Hepatocyte (in vitro differentiated cells): ENCODE data around the gene STAC3. TPM values are rescaled to one million over a fixed set of nuclear protein-coding genes. Genes with fewer than 3 reads are reported as not detected.

Experiments
- DNase-seq: peaks from one replicate; pipeline ENCODE4 v3.0.0-alpha.2; 2016; ENCODE audit warnings: low spot score
- H2AFZ ChIP-seq: fragments of 200-600 bp; sonication (generic); 2 replicates; pipeline ENCODE4 v1.6.0; 2016; ENCODE audit warnings: antibody characterized with exemption, mild to moderate bottlenecking
- H3K27ac ChIP-seq: fragments of 200-600 bp; sonication (generic); 2 replicates; pipeline ENCODE4 v1.5.1; 2016; ENCODE audit warnings: mild to moderate bottlenecking
- H3K27me3 ChIP-seq: fragments of 200-600 bp; sonication (generic); 2 replicates; pipeline ENCODE4 v1.6.1; 2016
- H3K36me3 ChIP-seq: fragments of 200-600 bp; sonication (generic); replicated peaks from 2 replicates; pipeline ENCODE4 v1.5.1; 2016; ENCODE audit warnings: low read depth; ENCODE audit not compliant: insufficient read depth
- H3K4me1 ChIP-seq: fragments of 200-600 bp; sonication (generic); 2 replicates; pipeline ENCODE4 v1.5.1; 2016; ENCODE audit warnings: mild to moderate bottlenecking, moderate library complexity; ENCODE audit not compliant: insufficient read depth
- H3K4me2 ChIP-seq: fragments of 200-600 bp; sonication (generic); 2 replicates; pipeline ENCODE4 v1.6.0; 2016
- H3K4me3 ChIP-seq: fragments of 200-600 bp; sonication (generic); 2 replicates; pipeline ENCODE4 v1.5.1; 2016; ENCODE audit warnings: mild to moderate bottlenecking
- H3K79me2 ChIP-seq: fragments of 200-600 bp; sonication (generic); 2 replicates; pipeline ENCODE4 v1.6.0; 2017; ENCODE audit warnings: mild to moderate bottlenecking
- H3K9me2 ChIP-seq: fragments of 200-600 bp; sonication (generic); replicated peaks from 2 replicates; pipeline ENCODE4 v1.6.0; 2017; ENCODE audit warnings: mild to moderate bottlenecking; ENCODE audit not compliant: insufficient read depth
- H3K9me3 ChIP-seq: fragments of 200-600 bp; sonication (generic); 2 replicates; pipeline ENCODE4 v1.5.1; 2016; ENCODE audit warnings: low read depth, mild to moderate bottlenecking
- H4K20me1 ChIP-seq: fragments of 200-600 bp; sonication (generic); 2 replicates; pipeline ENCODE4 v1.6.0; 2016; ENCODE audit warnings: mild to moderate bottlenecking; ENCODE audit not compliant: insufficient read depth, poor library complexity, severe bottlenecking
- EZH2 ChIP-seq: fragments of 200-600 bp; sonication (generic); IDR thresholded peaks from 2 replicates; pipeline ENCODE4 v1.6.1; 2016; ENCODE audit warnings: antibody characterized with exemption, mild to moderate bottlenecking, borderline replicate concordance
- EZH2phosphoT487 ChIP-seq: fragments of 200-600 bp; sonication (generic); IDR thresholded peaks from one replicate; pipeline ENCODE4 v1.6.1; 2018; ENCODE audit warnings: antibody characterized with exemption, mild to moderate bottlenecking, low read depth, moderate library complexity; ENCODE audit not compliant: unreplicated experiment, severe bottlenecking
- WGBS: methylation state at CpG from one replicate; pipeline ENCODE4 v1.1.6; 2016; ENCODE audit warnings: low lambda C conversion rate; ENCODE audit errors: missing lambda C conversion rate; 5-methylcytosine and 5-hydroxymethylcytosine counted together
- polyA plus RNA-seq: library from polyadenylated mRNA; unstranded; fragments of >200 nt; fragmentation: Nextera tagmentation; extraction: Ambion mirVana; gene quantifications from 2 replicates; pipeline ENCODE4 v1.2.1, GENCODE V29; 2016
- total RNA-seq: library from RNA; depleted of rRNA; stranded (reverse); fragments of >200 nt; gene quantifications from 2 replicates; pipeline ENCODE4 v1.2.3, GENCODE V29; 2014
- TF ChIP-seq, protein P1 (sequence below): fragments of 200-600 bp; sonication (generic); IDR thresholded peaks from 2 replicates; pipeline ENCODE4 v1.5.1; 2016; ENCODE audit warnings: antibody characterized with exemption, mild to moderate bottlenecking; ENCODE audit not compliant: poor library complexity

The STAC3 gene
- total and polyA plus RNA-seq, 2 experiments from 2014 or later: 0.23 to 0.83 TPM

DNA sequence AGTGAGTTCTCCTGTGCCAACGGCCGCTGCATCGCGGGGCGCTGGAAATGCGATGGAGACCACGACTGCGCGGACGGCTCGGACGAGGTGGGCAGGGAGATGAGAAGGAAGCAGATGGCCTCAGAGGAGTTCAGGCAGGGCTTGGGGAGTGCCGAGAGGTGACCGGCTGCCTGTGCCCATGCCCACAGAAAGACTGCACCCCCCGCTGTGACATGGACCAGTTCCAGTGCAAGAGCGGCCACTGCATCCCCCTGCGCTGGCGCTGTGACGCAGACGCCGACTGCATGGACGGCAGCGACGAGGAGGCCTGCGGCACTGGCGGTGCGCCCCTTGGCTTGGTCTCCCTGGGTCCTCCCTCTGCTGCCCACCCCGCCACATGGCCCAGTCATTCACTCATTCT is 47.8 kb downstream of the STAC3 start:
- no peak for DNase-seq
- Histone ChIP-seq H3K9me2 (no peaks in the 10 kb centered on the region), H3K4me3 (no peak overlapping the region), H3K9me3 (no peaks in the 10 kb centered on the region), H3K4me1 (no peaks in the 10 kb centered on the region), H3K4me2 (no peak overlapping the region), H3K27ac (no peak overlapping the region), H4K20me1 (no peaks in the 10 kb centered on the region), H3K79me2 (no peaks in the 10 kb centered on the region), H2AFZ (no peak overlapping the region), H3K36me3 (no peaks in the 10 kb centered on the region), H3K27me3 (no peaks in the 10 kb centered on the region)
- 98% methylated on average over 28 of the region's 28 CpGs for WGBS
- TF ChIP-seq, protein P1, sequence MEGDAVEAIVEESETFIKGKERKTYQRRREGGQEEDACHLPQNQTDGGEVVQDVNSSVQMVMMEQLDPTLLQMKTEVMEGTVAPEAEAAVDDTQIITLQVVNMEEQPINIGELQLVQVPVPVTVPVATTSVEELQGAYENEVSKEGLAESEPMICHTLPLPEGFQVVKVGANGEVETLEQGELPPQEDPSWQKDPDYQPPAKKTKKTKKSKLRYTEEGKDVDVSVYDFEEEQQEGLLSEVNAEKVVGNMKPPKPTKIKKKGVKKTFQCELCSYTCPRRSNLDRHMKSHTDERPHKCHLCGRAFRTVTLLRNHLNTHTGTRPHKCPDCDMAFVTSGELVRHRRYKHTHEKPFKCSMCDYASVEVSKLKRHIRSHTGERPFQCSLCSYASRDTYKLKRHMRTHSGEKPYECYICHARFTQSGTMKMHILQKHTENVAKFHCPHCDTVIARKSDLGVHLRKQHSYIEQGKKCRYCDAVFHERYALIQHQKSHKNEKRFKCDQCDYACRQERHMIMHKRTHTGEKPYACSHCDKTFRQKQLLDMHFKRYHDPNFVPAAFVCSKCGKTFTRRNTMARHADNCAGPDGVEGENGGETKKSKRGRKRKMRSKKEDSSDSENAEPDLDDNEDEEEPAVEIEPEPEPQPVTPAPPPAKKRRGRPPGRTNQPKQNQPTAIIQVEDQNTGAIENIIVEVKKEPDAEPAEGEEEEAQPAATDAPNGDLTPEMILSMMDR: no peak
- TF ChIP-seq EZH2phosphoT487 (no peak), EZH2 (no peak)

- DNase-seq: no peak
- Histone ChIP-seq H2AFZ (no peak overlapping the region), H3K27ac (no peak overlapping the region), H3K27me3 (no peaks in the 10 kb centered on the region), H3K4me1 (no peaks in the 10 kb centered on the region), H3K4me2 (no peak overlapping the region), H3K9me2 (no peaks in the 10 kb centered on the region), H4K20me1 (no peaks in the 10 kb centered on the region), H3K9me3 (no peaks in the 10 kb centered on the region), H3K36me3 (no peaks in the 10 kb centered on the region), H3K4me3 (no peak overlapping the region), H3K79me2 (no peaks in the 10 kb centered on the region)
- WGBS: 96% methylated on average over 12 of the region's 19 CpGs
- TF ChIP-seq, protein P1: no peak
- TF ChIP-seq EZH2phosphoT487 (no peak), EZH2 (no peak)
Measured at GRCh38 chr12:57202321-57202720, 48.7 kb downstream of the STAC3 start.

DNA sequence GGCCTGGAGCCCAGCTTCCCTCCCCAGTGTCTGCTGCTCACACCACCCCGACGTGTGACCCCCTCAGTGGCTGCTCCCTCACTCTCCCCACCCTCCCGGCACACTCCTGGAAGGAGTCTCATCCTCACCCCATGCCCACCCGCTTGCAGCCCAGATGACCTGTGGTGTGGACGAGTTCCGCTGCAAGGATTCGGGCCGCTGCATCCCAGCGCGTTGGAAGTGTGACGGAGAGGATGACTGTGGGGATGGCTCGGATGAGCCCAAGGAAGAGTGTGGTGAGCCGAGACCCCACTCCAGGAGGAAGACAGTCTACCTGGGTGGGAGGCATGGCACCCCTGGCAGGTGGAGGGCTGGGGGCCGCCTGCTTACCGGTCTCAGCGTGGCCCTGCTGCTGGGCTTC is 49.4 kb downstream of the STAC3 start:
- no peaks in the 10 kb centered on the region for H4K20me1 ChIP-seq
- no peaks in the 10 kb centered on the region for H3K36me3 ChIP-seq
- 100% methylated on average over 12 of the region's 16 CpGs for WGBS

More for the DNA sequence above, 49.4 kb downstream of the STAC3 start:
- Histone ChIP-seq H3K4me1 (no peaks in the 10 kb centered on the region), H3K4me2 (no peak overlapping the region), H2AFZ (no peak overlapping the region), H3K4me3 (no peak overlapping the region), H3K9me3 (no peaks in the 10 kb centered on the region), H3K27me3 (no peaks in the 10 kb centered on the region), H3K27ac (no peak overlapping the region), H3K9me2 (no peaks in the 10 kb centered on the region), H3K79me2 (no peaks in the 10 kb centered on the region)
- TF ChIP-seq EZH2phosphoT487: no peak
- no peak for TF ChIP-seq EZH2
- TF ChIP-seq, protein P1: no peak
- no peak for DNase-seq
